Gastrocnemius medialis (tissue), 4 donors: Measurements from ENCODE around the gene TANC1. TPM values are rescaled to one million over a fixed set of nuclear protein-coding genes. Genes with fewer than 3 reads are reported as not detected.

Source experiments
- ATAC-seq, 2 donors: fragments of 150-250 bp; one replicate each; pipeline ENCODE4 v1.9.1; 2016
- DNase-seq, 2 donors: peaks; one replicate each; pipeline ENCODE4 v3.0.0-alpha.2; 2019
- H3K27ac ChIP-seq, 4 donors: fragments of 200-600 bp; sonication (generic); 1 replicate in 1 of 4; 2 replicates in 3 of 4; pipeline ENCODE4 v1.5.1; 2016 to 2018; ENCODE audit warnings: mild to moderate bottlenecking in 2 of 4, moderate library complexity in 1 of 4
- H3K27me3 ChIP-seq, 3 donors: fragments of 200-600 bp; sonication (generic) in 2 of 3; 1 replicate in 1 of 3; 2 replicates in 2 of 3; pipeline versions ENCODE4 v1.5.1 to v1.6.0; 2016 to 2019; ENCODE audit warnings: mild to moderate bottlenecking in 1 of 3, moderate library complexity in 1 of 3
- H3K36me3 ChIP-seq, 2 donors: fragments of 200-600 bp; sonication (generic) in 1 of 2; one replicate each; pipeline ENCODE4 v1.5.1; 2017 to 2018
- H3K4me1 ChIP-seq, 2 donors: fragments of 200-600 bp; sonication (generic) in 1 of 2; one replicate each; pipeline ENCODE4 v1.5.1; 2016 to 2017; ENCODE audit warnings: mild to moderate bottlenecking in 2 of 2
- H3K4me3 ChIP-seq, 4 donors: fragments of 200-600 bp; sonication (generic) in 3 of 4; 1 replicate in 1 of 4; 2 replicates in 3 of 4; pipeline ENCODE4 v1.5.1; 2016 to 2019; ENCODE audit warnings: mild to moderate bottlenecking in 2 of 4
- H3K9me3 ChIP-seq, 3 donors: fragments of 200-600 bp; sonication (generic) in 2 of 3; 1 replicate in 1 of 3; 2 replicates in 2 of 3; pipeline ENCODE4 v1.5.1; 2016 to 2019
- POLR2A ChIP-seq, 2 donors: fragments of 450-650 bp; IDR thresholded peaks; one replicate each; pipeline ENCODE4 v1.6.1; 2017; ENCODE audit warnings: antibody characterized with exemption in 2 of 2, mild to moderate bottlenecking in 2 of 2, moderate library complexity in 2 of 2
- in situ Hi-C, 4 donors: fragments of 200-750 bp; cut with MboI; loops; one replicate each; pipeline versions ENCODE4 v1.15.0 to v1.8.0; 2017; ENCODE audit warnings: low sequenced_read_pairs in 4 of 4
- intact Hi-C: fragments of 100-400 bp; cut with DNase I; formaldehyde crosslinking; loops from one replicate; pipeline ENCODE4 v1.15.1; 2023; ENCODE audit warnings: low total_unique reads
- total RNA-seq, 4 donors: library from RNA; depleted of rRNA; stranded (reverse); fragments of >200 nt; gene quantifications; one replicate each; pipeline versions ENCODE4 v1.1.0 to v1.2.3, GENCODE V29; 2016
- TF ChIP-seq, protein P1 (sequence below), 5 experiments: fragments of 450-650 bp in 3 of 5; fragments of 200-600 bp in 2 of 5; sonication (generic) in 2 of 5; IDR thresholded peaks in 4 of 5; conservative IDR thresholded peaks in 1 of 5; 1 replicate in 4 of 5; 2 replicates in 1 of 5; pipeline ENCODE4 v1.5.1; 2016 to 2019; ENCODE audit warnings: antibody characterized with exemption in 5 of 5, mild to moderate bottlenecking in 3 of 5, moderate library complexity in 3 of 5

Gene TANC1
- total RNA-seq, 4 donors from 2014 or later, result 5.1 to 9.9 (median 5.4) TPM

DNA sequence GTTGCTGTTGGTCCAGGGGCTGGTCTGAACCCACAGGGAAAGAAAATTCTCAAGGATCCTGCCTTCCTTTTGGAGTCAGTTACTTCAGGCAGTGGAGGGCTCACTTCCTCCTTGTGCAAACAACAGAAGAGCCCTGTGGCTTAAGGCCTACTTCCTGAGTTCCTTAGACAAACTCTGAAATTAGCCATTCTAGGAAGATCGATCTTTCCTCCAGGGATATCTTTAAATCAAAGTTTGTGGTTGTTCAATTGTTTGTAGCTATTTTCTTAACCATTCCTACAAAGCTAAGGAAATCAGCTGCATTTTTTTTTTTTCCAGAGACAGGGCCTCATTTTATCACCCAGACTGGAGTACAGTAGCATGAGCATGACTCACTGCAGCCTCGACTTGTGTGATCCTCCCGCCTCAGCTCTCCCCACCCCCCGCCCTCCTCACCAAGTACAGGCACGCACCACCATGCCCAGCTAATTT lies 156.0 kb downstream of the TANC1 start:
- H3K36me3 ChIP-seq, result no peaks in the 10 kb centered on the region
- in situ Hi-C loops, result loop anchor here (5.0 kb wide), 3 partner anchors 217 to 227 kb away; no protein-coding TSS in a partner anchor
- no peak overlapping the region for H3K4me3 ChIP-seq
- no peaks in the 10 kb centered on the region for H3K27me3 ChIP-seq
- no peak overlapping the region for H3K27ac ChIP-seq
- TF ChIP-seq POLR2A (IDR thresholded peaks at IDR 0.05), result no peak
- TF ChIP-seq, protein P1, sequence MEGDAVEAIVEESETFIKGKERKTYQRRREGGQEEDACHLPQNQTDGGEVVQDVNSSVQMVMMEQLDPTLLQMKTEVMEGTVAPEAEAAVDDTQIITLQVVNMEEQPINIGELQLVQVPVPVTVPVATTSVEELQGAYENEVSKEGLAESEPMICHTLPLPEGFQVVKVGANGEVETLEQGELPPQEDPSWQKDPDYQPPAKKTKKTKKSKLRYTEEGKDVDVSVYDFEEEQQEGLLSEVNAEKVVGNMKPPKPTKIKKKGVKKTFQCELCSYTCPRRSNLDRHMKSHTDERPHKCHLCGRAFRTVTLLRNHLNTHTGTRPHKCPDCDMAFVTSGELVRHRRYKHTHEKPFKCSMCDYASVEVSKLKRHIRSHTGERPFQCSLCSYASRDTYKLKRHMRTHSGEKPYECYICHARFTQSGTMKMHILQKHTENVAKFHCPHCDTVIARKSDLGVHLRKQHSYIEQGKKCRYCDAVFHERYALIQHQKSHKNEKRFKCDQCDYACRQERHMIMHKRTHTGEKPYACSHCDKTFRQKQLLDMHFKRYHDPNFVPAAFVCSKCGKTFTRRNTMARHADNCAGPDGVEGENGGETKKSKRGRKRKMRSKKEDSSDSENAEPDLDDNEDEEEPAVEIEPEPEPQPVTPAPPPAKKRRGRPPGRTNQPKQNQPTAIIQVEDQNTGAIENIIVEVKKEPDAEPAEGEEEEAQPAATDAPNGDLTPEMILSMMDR (IDR thresholded peaks at IDR 0.05 in 4 of 5, conservative IDR thresholded peaks at IDR 0.05 in 1 of 5), result no peak
- intact Hi-C loops, result no loop called here
- ATAC-seq, result no peak
- H3K4me1 ChIP-seq, result peaks cover 0 to 5% of the 10 kb centered on the region in 2 donors
- no peak for DNase-seq
- H3K9me3 ChIP-seq, result no peaks in the 10 kb centered on the region

DNA sequence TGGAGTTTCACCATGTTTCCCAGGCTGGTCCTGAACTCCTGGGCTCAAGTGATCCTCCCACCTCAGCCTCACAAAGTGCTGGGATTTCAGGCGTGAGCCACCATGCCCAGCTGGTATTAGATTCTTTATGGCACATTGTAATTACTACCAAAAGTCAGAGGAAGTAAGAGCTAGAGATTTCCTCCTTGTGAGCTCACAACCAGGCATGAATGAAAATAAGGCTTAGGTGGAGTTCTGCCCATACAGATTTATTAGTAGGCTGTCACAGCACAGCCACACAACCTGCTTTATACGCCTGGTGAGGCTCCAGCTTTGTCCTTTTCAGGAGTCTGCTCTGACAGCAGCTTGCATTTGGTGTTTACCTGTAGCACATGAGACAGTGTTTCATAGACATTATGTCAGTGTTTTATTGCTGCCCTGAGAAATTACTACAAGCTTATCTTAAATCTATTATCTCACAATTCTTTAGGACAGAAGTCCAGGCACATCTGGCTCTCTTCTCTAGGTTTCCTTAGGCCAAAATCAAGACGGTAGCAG lies 156.6 kb downstream of the TANC1 start:
- Histone ChIP-seq H3K27ac (no peak overlapping the region), H3K27me3 (no peaks in the 10 kb centered on the region), H3K36me3 (no peaks in the 10 kb centered on the region), H3K9me3 (no peaks in the 10 kb centered on the region), H3K4me1 (peaks cover 0 to 3% of the 10 kb centered on the region in 2 donors), H3K4me3 (no peak overlapping the region)
- no peak for ATAC-seq
- in situ Hi-C loops, result loop anchor here (5.0 kb wide), 3 partner anchors 218 to 228 kb away; no protein-coding TSS in a partner anchor
- TF ChIP-seq, protein P1 (IDR thresholded peaks at IDR 0.05 in 4 of 5, conservative IDR thresholded peaks at IDR 0.05 in 1 of 5), result no peak
- TF ChIP-seq POLR2A (IDR thresholded peaks at IDR 0.05), result no peak
- intact Hi-C loops, result no loop called here
- no peak for DNase-seq

DNA sequence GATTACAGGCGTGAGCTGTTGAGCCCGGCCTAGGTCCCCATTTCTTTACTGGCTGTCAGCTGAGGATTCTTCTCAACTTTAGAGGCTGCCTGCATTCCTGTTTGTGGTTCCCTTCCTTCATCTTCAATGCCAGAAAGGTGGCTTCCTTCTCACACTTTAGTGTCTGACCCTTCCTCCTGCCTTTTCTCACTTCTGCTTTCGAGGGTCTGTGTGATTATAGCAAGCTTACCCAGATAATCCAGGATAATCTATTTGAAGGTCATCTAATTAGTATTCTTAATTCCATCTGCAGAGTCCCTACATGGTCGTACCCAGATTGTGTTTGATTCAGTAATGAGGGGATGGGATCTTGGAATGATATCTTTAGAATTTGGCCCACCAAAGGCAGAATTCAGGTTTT lies 157.4 kb downstream of the TANC1 start:
- in situ Hi-C loops (no loop called here), intact Hi-C loops (no loop called here)
- no peak for ATAC-seq
- TF ChIP-seq, protein P1 (IDR thresholded peaks at IDR 0.05 in 4 of 5, conservative IDR thresholded peaks at IDR 0.05 in 1 of 5), result no peak
- H3K9me3 ChIP-seq, result no peaks in the 10 kb centered on the region
- H3K4me3 ChIP-seq, result no peak overlapping the region
- no peaks in the 10 kb centered on the region for H3K27me3 ChIP-seq
- DNase-seq, result no peak
- H3K36me3 ChIP-seq, result no peaks in the 10 kb centered on the region
- peaks cover 0 to 3% of the 10 kb centered on the region in 2 donors for H3K4me1 ChIP-seq
- no peak overlapping the region for H3K27ac ChIP-seq

DNA sequence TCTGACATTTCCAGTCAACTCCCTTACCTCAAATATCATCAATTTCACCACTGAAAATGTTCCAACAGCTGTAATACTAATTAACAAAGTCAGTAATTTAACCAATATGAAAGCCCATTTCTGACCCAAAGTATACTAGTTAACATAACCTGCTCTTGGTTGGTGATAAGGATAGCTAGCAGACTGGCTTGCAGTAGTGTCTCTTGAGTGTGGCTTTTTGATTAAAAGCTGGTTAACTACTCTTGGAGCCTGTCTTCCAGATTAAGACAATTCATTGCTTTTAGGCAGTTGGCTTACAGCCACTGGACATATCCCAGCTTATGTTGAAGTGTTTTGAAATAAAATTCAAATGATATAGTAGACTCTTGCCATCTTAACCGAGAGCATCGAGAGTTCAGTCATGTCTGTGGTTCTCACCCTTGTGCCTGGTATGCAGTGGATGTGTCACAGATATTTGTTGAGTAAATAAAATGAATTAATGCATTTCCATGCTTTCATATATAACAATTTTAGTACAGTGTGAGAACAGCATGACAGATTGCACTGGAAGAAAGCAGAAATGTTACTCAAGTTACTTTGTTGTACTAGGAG lies 158.1 kb downstream of the TANC1 start:
- ATAC-seq, result no peak
- Histone ChIP-seq H3K27ac (no peak overlapping the region), H3K4me3 (no peak overlapping the region), H3K9me3 (no peaks in the 10 kb centered on the region), H3K27me3 (no peaks in the 10 kb centered on the region), H3K4me1 (peaks cover 0 to 3% of the 10 kb centered on the region in 2 donors), H3K36me3 (no peaks in the 10 kb centered on the region)
- intact Hi-C loops, result no loop called here
- no peak for TF ChIP-seq POLR2A (IDR thresholded peaks at IDR 0.05)
- TF ChIP-seq, protein P1 (IDR thresholded peaks at IDR 0.05 in 4 of 5, conservative IDR thresholded peaks at IDR 0.05 in 1 of 5), result no peak
- no peak for DNase-seq
- in situ Hi-C loops, result no loop called here
